Adrenal gland (tissue), 5 donors: ENCODE data around the gene PNMT.

Experiments
- CTCF ChIP-seq, 6 experiments: fragments of 450-650 bp in 4 of 6; fragments of 200-600 bp in 2 of 6; sonication (generic) in 1 of 6; IDR thresholded peaks; 1 replicate in 5 of 6; 2 replicates in 1 of 6; pipeline versions ENCODE4 v1.5.1 to v1.8.0; 2016 to 2021; ENCODE audit warnings: antibody characterized with exemption in 6 of 6, mild to moderate bottlenecking in 2 of 6, moderate library complexity in 1 of 6
- POLR2A ChIP-seq, 2 donors: fragments of 450-650 bp; IDR thresholded peaks; one replicate each; pipeline ENCODE4 v1.6.1; 2017; ENCODE audit warnings: antibody characterized with exemption in 2 of 2, mild to moderate bottlenecking in 2 of 2, moderate library complexity in 1 of 2
- donor health status: DM: no; HTN: no; CAD: no.

GRCh38 chr17:39715375-39716072, 47.3 kb downstream of the PNMT start:
- TF ChIP-seq POLR2A (IDR thresholded peaks at IDR 0.05) (no peak), CTCF (IDR thresholded peaks at IDR 0.05) (no peak)
